Tibial nerve (tissue), 4 donors: ENCODE data around the gene CFDP1.

Source experiments
- EP300 ChIP-seq, 2 donors: sonication (generic); formaldehyde crosslinking; IDR thresholded peaks; one replicate each; pipeline ENCODE4 v1.6.1; 2017; ENCODE audit warnings: antibody characterized with exemption in 2 of 2, mild to moderate bottlenecking in 1 of 2
- POLR2A ChIP-seq, 2 donors: fragments of 450-650 bp; IDR thresholded peaks; one replicate each; pipeline ENCODE4 v1.6.1; 2017; ENCODE audit warnings: antibody characterized with exemption in 2 of 2, mild to moderate bottlenecking in 2 of 2, moderate library complexity in 2 of 2
- TF ChIP-seq, protein P1 (sequence below), 5 experiments: fragments of 200-600 bp in 3 of 5; fragments of 450-650 bp in 2 of 5; sonication (generic) in 3 of 5; IDR thresholded peaks; one replicate each; pipeline ENCODE4 v1.5.1; 2016 to 2019; ENCODE audit warnings: antibody characterized with exemption in 5 of 5, mild to moderate bottlenecking in 3 of 5, moderate library complexity in 2 of 5

DNA sequence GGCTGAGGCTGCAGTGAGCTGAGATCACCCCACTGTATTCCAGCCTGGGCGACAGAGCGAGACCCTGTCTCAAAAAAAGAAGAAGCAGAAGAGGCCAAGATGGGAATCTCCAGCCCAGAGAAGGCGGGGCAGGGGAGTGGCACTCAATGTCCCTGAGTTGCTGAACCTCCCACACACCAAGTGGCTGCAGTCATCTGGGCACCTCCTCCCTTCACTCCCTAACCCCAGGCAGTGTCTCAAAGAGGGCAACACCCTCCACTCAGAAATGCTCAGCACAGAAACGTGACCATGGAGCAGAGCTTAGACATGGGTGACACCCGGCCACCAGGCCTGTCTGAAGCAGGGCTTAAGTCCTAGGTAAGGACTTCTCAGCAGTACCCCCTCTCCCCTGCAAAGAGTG, 145.6 kb downstream of the CFDP1 start:
- TF ChIP-seq, protein P1, sequence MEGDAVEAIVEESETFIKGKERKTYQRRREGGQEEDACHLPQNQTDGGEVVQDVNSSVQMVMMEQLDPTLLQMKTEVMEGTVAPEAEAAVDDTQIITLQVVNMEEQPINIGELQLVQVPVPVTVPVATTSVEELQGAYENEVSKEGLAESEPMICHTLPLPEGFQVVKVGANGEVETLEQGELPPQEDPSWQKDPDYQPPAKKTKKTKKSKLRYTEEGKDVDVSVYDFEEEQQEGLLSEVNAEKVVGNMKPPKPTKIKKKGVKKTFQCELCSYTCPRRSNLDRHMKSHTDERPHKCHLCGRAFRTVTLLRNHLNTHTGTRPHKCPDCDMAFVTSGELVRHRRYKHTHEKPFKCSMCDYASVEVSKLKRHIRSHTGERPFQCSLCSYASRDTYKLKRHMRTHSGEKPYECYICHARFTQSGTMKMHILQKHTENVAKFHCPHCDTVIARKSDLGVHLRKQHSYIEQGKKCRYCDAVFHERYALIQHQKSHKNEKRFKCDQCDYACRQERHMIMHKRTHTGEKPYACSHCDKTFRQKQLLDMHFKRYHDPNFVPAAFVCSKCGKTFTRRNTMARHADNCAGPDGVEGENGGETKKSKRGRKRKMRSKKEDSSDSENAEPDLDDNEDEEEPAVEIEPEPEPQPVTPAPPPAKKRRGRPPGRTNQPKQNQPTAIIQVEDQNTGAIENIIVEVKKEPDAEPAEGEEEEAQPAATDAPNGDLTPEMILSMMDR (IDR thresholded peaks at IDR 0.05) = no peak
- TF ChIP-seq EP300 (IDR thresholded peaks at IDR 0.05) (no peak), POLR2A (IDR thresholded peaks at IDR 0.05) (no peak)
